C4-2B (cell line): Measurements from ENCODE around the gene IGFBP7.

Experiments used
- H3K27ac ChIP-seq: fragments of 450-650 bp; 2 replicates; pipeline ENCODE4 v1.5.1; 2017
- ZFX ChIP-seq: fragments of 450-650 bp; IDR thresholded peaks from 2 replicates; pipeline ENCODE4 v1.6.1; 2017
- TF ChIP-seq, protein P1 (sequence below): fragments of 450-650 bp; conservative IDR thresholded peaks from 2 replicates; pipeline ENCODE4 v1.5.1; 2017; ENCODE audit warnings: mild to moderate bottlenecking

IGFBP7 gene

GRCh38 chr4:57103051-57103450, 7.1 kb downstream of the IGFBP7 start:
- no peak overlapping the region for H3K27ac ChIP-seq
- no peak for TF ChIP-seq ZFX
- TF ChIP-seq, protein P1, sequence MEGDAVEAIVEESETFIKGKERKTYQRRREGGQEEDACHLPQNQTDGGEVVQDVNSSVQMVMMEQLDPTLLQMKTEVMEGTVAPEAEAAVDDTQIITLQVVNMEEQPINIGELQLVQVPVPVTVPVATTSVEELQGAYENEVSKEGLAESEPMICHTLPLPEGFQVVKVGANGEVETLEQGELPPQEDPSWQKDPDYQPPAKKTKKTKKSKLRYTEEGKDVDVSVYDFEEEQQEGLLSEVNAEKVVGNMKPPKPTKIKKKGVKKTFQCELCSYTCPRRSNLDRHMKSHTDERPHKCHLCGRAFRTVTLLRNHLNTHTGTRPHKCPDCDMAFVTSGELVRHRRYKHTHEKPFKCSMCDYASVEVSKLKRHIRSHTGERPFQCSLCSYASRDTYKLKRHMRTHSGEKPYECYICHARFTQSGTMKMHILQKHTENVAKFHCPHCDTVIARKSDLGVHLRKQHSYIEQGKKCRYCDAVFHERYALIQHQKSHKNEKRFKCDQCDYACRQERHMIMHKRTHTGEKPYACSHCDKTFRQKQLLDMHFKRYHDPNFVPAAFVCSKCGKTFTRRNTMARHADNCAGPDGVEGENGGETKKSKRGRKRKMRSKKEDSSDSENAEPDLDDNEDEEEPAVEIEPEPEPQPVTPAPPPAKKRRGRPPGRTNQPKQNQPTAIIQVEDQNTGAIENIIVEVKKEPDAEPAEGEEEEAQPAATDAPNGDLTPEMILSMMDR = no peak

DNA sequence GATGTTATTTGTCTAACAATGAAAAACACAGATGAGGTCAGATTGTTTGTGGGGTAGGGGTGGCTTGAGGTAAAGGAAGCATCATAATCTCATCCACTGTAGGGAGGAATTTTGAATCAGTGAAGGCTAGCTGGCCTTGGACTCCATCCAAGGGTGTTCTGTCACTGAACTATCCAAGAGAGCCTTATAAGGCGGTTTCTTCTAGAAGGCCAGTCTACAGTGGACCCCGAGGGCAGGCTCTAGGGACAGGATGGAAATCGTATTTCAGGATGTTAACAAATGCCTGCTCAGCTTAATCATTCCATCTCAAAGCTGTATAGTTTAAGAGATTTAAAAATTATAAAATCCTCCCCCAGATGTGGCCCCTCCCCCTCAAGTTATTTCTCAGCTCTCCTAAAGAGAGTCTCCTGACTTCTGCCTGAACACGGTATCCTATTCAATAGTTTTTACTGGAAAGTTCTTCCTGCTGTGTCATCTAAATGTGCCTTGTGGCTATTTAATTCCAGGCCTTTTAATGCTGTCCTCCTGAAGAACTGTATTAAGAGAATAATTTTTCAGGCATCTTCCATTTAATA, 8.0 kb downstream of the IGFBP7 start:
- TF ChIP-seq, protein P1 = no peak
- no peak for TF ChIP-seq ZFX
- H3K27ac ChIP-seq = no peak overlapping the region

DNA sequence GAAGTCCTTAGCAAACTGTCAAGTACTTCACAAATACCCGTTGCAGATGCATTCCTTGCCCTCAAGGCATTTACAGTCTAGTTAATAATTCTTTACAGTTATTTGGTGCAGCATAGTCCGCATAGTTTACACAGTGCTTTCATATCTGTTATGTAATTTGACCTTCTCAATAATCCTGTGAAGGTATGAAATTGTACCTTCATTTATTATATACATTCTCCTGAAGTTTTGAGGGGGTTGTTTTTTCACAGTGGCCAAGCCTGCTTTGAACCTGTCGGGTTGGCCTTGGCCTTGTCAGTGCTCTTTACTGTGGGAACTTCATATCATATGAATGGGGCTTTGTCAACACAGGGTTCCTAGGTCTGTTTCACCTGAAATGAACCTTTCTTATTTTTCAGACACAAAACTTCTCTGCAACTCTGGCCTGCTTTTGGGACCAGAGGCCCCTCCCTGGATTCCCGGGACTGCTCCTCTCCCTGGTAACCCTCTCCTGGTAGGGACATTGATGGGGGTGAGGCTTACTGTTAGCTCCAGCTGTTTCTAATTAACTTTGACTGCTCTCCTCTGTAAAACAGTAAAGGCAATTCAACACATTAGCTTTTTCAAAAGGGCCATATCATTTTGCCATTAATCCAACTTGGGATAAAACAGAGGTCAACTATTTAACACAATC, 9.1 kb downstream of the IGFBP7 start:
- H3K27ac ChIP-seq = no peak overlapping the region
- TF ChIP-seq, protein P1 = no peak
- no peak for TF ChIP-seq ZFX

- H3K27ac ChIP-seq = no peak overlapping the region
- no peak for TF ChIP-seq ZFX
- TF ChIP-seq, protein P1 = no peak
Observed at GRCh38 chr4:57099363-57099762, 10.8 kb downstream of the IGFBP7 start.

DNA sequence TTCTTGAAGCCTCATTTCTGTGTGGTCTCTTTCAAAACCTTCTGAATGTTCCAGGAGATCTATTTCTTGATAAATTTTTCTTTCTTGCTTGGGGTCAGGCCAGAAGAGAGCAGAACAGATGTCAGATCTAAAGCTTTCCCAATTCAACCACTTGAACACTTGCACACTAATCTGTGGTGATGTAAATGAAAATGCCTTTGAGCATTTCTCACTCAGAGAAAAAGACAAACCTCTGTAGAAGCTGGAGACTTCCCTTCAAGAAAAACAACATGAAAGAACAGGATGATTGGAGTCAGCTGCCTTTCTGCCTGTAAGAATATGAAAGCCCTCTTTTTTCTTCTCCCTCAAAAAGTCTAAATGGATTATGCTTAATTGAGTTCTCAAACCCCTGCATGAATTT, 11.2 kb downstream of the IGFBP7 start:
- TF ChIP-seq, protein P1 = no peak

DNA sequence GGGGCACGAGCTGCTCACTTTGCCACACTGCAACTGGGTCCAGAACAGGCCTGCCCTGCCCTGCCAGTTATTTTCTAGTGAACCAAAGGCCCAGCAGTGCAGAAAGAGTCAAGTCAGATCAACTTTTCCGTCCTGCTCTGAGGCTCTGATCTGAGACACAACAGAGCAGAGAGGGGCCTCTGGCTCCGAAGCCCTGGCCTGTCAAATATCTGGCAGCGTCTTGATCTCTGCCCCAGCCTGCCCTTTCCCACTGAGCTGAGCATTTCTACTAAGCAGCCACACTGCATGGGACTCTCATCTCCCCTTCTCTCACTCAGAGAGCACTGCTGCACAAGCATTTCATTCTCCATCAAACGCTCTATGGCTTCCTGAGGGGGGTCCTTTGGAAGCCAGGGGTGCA, 11.8 kb downstream of the IGFBP7 start:
- no peak overlapping the region for H3K27ac ChIP-seq
- TF ChIP-seq ZFX = no peak
- TF ChIP-seq, protein P1 = no peak

More for the DNA sequence above, 11.2 kb downstream of the IGFBP7 start:
- no peak overlapping the region for H3K27ac ChIP-seq

- no peak overlapping the region for H3K27ac ChIP-seq
- TF ChIP-seq ZFX = no peak
- TF ChIP-seq, protein P1 = no peak
Observed at GRCh38 chr4:57097711-57098110, 12.5 kb downstream of the IGFBP7 start.
